DND-41 (cell line): ENCODE results near the gene TCEAL5.

Source experiments
- ATAC-seq: fragments of 200-7000 bp; cut with Tn5 transposase; 3 replicates; pipeline ENCODE4 v1.9.1; 2021; ENCODE audit warnings: low read depth; ENCODE audit not compliant: insufficient read depth
- DNase-seq: peaks from one replicate; pipeline ENCODE4 v3.0.0-alpha.2; 2020
- H2AFZ ChIP-seq: 2 replicates; pipeline ENCODE4 v1.6.0; 2012; ENCODE audit warnings: low read depth, low read length
- H3K27ac ChIP-seq: 2 replicates; pipeline ENCODE4 v1.5.1; 2012; ENCODE audit warnings: low read length, inconsistent platforms
- H3K27me3 ChIP-seq: fragments of 200-600 bp; sonication (generic); 2 replicates; pipeline ENCODE4 v1.6.0; 2012; ENCODE audit warnings: low read length, mild to moderate bottlenecking, inconsistent platforms; ENCODE audit not compliant: insufficient read depth, poor library complexity
- H3K36me3 ChIP-seq: 2 replicates; pipeline ENCODE4 v1.5.1; 2012; ENCODE audit warnings: low read length, inconsistent platforms; ENCODE audit not compliant: insufficient read depth
- H3K4me1 ChIP-seq: 2 replicates; pipeline ENCODE4 v1.5.1; 2012; ENCODE audit warnings: mild to moderate bottlenecking, low read length; ENCODE audit not compliant: insufficient read depth
- H3K4me2 ChIP-seq: 2 replicates; pipeline ENCODE4 v1.6.0; 2012; ENCODE audit warnings: mild to moderate bottlenecking, moderate library complexity, low read length, inconsistent platforms; ENCODE audit not compliant: insufficient read depth
- H3K4me3 ChIP-seq, 2 experiments: fragments of 200-600 bp in 1 of 2; shearing (Covaris generic) in 1 of 2; 2 replicates each; pipeline ENCODE4 v1.5.1; 2012 to 2016; ENCODE audit warnings: inconsistent platforms in 2 of 2, low read length in 2 of 2, mild to moderate bottlenecking in 2 of 2, low read depth in 1 of 2, moderate library complexity in 1 of 2
- H3K79me2 ChIP-seq: 2 replicates; pipeline ENCODE4 v1.6.0; 2012; ENCODE audit warnings: low read length, inconsistent platforms; ENCODE audit not compliant: insufficient read depth
- H3K9ac ChIP-seq: 2 replicates; pipeline ENCODE4 v1.6.0; 2012; ENCODE audit warnings: low read depth, mild to moderate bottlenecking, inconsistent platforms, low read length, moderate library complexity
- H3K9me3 ChIP-seq: 2 replicates; pipeline ENCODE4 v1.5.1; 2012; ENCODE audit warnings: low read length, moderate library complexity, mild to moderate bottlenecking, inconsistent platforms; ENCODE audit not compliant: insufficient read depth, severe bottlenecking
- H4K20me1 ChIP-seq: 2 replicates; pipeline ENCODE4 v1.6.0; 2012; ENCODE audit warnings: low read length; ENCODE audit not compliant: insufficient read depth
- EZH2 ChIP-seq: IDR thresholded peaks from 3 replicates; pipeline ENCODE4 v1.6.1; 2012; ENCODE audit warnings: borderline replicate concordance, low read depth, mild to moderate bottlenecking, moderate library complexity, low read length, inconsistent platforms; ENCODE audit not compliant: severe bottlenecking
- TF ChIP-seq, protein P1 (sequence below): IDR thresholded peaks from 2 replicates; pipeline ENCODE4 v1.5.1; 2012; ENCODE audit warnings: borderline replicate concordance, low read length, moderate library complexity, mild to moderate bottlenecking; ENCODE audit not compliant: poor library complexity, severe bottlenecking; ENCODE audit errors: extremely low read depth

Gene TCEAL5

DNA sequence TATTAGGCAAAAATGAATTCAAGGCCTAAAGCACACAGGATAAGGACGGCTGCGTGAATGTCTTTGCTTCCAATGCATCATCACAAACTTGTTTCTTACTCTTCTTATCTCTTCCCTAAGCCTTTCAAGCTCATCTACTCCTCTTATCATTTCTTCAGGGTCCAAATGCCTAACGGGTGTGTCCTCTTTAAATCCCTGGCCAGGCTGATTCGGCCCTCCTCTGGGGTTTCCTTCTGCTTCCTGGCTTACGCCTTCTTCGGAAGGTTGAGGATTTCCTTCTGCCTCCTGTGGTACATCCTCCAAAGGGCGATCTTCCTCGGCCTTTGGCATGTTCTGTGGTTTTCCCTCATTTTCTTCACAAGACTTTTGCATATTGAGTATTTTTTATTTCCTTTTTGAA lies 22.9 kb downstream of the TCEAL5 start:
- DNase-seq = no peak
- Histone ChIP-seq H4K20me1 (no peaks in the 10 kb centered on the region), H3K36me3 (peaks cover 3% of the 10 kb centered on the region; the same call in 1 of the 2 replicates), H2AFZ (no peak overlapping the region), H3K9me3 (no peaks in the 10 kb centered on the region), H3K9ac (peak overlapping the region; percentile 76; the same call in 1 of the 2 replicates), H3K4me3 (peak overlapping the region in 1 of 2 experiments; percentile 87; a peak in 1 of 4 replicates), H3K27ac (peak overlapping the region; percentile 83; the same call in 1 of the 2 replicates), H3K79me2 (peaks cover 10% of the 10 kb centered on the region), H3K4me1 (peaks cover 20% of the 10 kb centered on the region; the same call in 1 of the 2 replicates), H3K27me3 (no peaks in the 10 kb centered on the region), H3K4me2 (peak overlapping the region; percentile 68)
- TF ChIP-seq, protein P1, sequence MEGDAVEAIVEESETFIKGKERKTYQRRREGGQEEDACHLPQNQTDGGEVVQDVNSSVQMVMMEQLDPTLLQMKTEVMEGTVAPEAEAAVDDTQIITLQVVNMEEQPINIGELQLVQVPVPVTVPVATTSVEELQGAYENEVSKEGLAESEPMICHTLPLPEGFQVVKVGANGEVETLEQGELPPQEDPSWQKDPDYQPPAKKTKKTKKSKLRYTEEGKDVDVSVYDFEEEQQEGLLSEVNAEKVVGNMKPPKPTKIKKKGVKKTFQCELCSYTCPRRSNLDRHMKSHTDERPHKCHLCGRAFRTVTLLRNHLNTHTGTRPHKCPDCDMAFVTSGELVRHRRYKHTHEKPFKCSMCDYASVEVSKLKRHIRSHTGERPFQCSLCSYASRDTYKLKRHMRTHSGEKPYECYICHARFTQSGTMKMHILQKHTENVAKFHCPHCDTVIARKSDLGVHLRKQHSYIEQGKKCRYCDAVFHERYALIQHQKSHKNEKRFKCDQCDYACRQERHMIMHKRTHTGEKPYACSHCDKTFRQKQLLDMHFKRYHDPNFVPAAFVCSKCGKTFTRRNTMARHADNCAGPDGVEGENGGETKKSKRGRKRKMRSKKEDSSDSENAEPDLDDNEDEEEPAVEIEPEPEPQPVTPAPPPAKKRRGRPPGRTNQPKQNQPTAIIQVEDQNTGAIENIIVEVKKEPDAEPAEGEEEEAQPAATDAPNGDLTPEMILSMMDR = no peak
- no peak for TF ChIP-seq EZH2
- ATAC-seq = no peak

DNA sequence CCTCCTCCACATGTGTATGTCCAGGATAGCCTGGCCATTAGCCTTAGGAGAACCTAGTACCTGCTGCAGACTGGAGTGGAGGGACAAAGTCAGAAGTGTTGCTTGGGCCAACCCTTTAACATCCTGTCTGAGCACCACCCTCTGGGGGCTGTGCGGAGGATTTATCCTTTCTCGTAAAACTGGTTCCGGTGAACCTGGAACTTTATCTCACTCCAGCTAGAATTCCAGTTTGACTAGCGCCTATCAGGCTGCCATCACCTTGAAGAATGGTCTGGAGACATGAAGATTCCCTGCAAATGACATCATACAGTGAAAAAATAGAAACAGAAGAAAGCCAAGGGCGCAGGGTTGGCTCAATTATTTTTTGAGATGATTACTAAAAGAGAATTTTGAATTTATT lies 25.6 kb downstream of the TCEAL5 start:
- peaks cover 10% of the 10 kb centered on the region for H3K79me2 ChIP-seq
- H2AFZ ChIP-seq = no peak overlapping the region
- no peak for DNase-seq
- H3K4me2 ChIP-seq = no peak overlapping the region
- no peak for ATAC-seq
- H3K9me3 ChIP-seq = no peaks in the 10 kb centered on the region
- no peak for TF ChIP-seq EZH2
- TF ChIP-seq, protein P1 = no peak
- H4K20me1 ChIP-seq = no peaks in the 10 kb centered on the region
- H3K27me3 ChIP-seq = no peaks in the 10 kb centered on the region
- H3K27ac ChIP-seq = no peak overlapping the region
- H3K4me1 ChIP-seq = peaks cover 20% of the 10 kb centered on the region; the same call in 1 of the 2 replicates
- H3K4me3 ChIP-seq = no peak overlapping the region
- H3K9ac ChIP-seq = no peak overlapping the region
- peaks cover 3% of the 10 kb centered on the region; the same call in 1 of the 2 replicates for H3K36me3 ChIP-seq

DNA sequence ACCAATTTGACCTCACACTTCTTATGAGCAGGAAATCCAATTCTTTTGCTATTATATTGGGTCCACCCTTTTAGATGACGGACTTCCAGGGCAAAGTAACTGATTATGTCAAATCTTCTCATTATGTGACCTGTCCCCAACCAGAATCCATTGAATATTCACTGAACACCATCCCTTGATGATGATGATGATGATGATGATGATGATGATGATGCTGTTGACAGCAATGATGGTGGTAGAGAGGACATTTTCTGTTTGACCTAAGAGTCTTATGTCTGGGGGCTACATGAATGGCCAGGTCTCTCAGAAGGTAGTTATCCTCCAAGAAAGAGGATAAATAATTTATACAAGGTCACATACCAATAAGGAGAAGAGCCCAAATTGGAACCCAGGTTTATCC lies 26.7 kb downstream of the TCEAL5 start:
- Histone ChIP-seq H3K27me3 (no peaks in the 10 kb centered on the region), H3K27ac (no peak overlapping the region), H2AFZ (no peak overlapping the region), H3K9ac (no peak overlapping the region), H3K79me2 (peaks cover 10% of the 10 kb centered on the region), H3K4me2 (no peak overlapping the region), H3K9me3 (no peaks in the 10 kb centered on the region), H3K36me3 (peaks cover 3% of the 10 kb centered on the region; the same call in 1 of the 2 replicates), H4K20me1 (no peaks in the 10 kb centered on the region), H3K4me3 (no peak overlapping the region), H3K4me1 (peaks cover 11% of the 10 kb centered on the region; the same call in 1 of the 2 replicates)
- ATAC-seq (no peak), DNase-seq (no peak)
- no peak for TF ChIP-seq EZH2
- TF ChIP-seq, protein P1 = no peak

DNA sequence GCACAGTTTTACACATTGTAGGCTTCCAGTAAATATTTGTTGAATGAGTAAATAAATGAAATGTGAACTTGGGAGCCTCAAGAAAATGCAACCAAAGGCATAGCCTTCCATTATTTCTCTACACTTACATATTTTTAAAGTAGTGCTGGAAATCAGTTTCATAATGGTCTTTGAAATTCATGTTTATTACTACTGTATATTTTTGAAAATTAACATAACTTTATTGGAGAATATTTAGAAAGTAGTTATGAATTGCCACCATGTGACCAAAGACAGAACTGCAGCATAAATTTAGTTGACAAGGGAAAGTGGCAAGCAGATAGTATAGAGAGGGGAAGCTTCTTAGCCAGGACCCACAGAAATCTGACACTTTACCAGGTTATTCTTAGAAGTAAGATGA lies 28.0 kb downstream of the TCEAL5 start:
- H3K27ac ChIP-seq = no peak overlapping the region
- no peaks in the 10 kb centered on the region for H3K27me3 ChIP-seq
- H2AFZ ChIP-seq = no peak overlapping the region
- no peak for TF ChIP-seq EZH2
- TF ChIP-seq, protein P1 = peak; percentile 60
- no peaks in the 10 kb centered on the region for H4K20me1 ChIP-seq
- H3K4me3 ChIP-seq = no peak overlapping the region
- peaks cover 1% of the 10 kb centered on the region; the same call in 1 of the 2 replicates for H3K36me3 ChIP-seq
- H3K9me3 ChIP-seq = no peaks in the 10 kb centered on the region
- no peak overlapping the region for H3K4me2 ChIP-seq
- peak; percentile 64; the same call in 2 of the 3 replicates for ATAC-seq
- H3K9ac ChIP-seq = no peak overlapping the region
- no peak for DNase-seq
- H3K79me2 ChIP-seq = no peaks in the 10 kb centered on the region; the same call in 1 of the 2 replicates
- peaks cover 4% of the 10 kb centered on the region; the same call in 1 of the 2 replicates for H3K4me1 ChIP-seq
